NCI-H82 treated with DMSO at 0.1 percent for 48 hours (cell line): ENCODE data around the gene LCN12.
A peak's percentile ranks its signal among the peaks of the same experiment; 100 is the strongest.
"Not testable (repeated sequence)": the region's sequence is repeated elsewhere in the genome, so short reads cannot be mapped to it uniquely, and the experiment has no call there.

Experiments
- DNase-seq: peaks from one replicate; lab custom pipeline; 2025; ENCODE audit not compliant: unreplicated experiment; lab: John Stamatoyannopoulos, UW

The LCN12 gene

DNA sequence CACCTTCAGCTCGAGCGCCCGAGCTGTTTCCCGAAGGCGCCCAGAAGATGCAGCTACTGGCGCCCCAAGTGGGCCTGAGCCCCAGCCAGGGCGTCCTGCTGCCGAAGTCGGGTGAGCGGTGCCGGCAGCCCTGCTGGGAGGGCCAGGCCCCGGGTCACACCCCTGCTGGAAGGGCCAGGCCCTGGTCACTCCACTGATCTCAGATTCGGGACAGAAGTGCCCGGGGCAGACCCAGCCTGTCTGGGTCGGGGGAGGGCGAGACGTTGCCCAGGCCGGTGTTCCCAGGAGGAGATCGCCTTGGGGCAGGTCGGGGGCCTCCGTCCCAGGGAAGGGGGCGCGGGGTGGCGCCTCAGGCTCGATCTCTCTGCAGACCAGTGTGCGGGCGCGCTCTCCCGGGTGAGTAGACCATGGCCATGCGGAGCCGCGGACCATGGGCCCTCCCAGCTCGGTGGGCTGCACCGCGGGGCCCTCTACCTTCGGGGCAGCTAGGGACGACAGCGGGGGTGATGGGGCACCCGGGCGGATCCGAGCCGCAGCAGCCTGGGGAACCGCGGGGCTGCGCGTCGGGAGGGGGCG, 33.0 kb downstream of the LCN12 start:
- no peak for DNase-seq

- no peak for DNase-seq
Measured at GRCh38 chr9:136985853-136986252, 33.8 kb downstream of the LCN12 start.

GRCh38 chr9:136988872-136989271, 36.8 kb downstream of the LCN12 start:
- DNase-seq: no peak

DNA sequence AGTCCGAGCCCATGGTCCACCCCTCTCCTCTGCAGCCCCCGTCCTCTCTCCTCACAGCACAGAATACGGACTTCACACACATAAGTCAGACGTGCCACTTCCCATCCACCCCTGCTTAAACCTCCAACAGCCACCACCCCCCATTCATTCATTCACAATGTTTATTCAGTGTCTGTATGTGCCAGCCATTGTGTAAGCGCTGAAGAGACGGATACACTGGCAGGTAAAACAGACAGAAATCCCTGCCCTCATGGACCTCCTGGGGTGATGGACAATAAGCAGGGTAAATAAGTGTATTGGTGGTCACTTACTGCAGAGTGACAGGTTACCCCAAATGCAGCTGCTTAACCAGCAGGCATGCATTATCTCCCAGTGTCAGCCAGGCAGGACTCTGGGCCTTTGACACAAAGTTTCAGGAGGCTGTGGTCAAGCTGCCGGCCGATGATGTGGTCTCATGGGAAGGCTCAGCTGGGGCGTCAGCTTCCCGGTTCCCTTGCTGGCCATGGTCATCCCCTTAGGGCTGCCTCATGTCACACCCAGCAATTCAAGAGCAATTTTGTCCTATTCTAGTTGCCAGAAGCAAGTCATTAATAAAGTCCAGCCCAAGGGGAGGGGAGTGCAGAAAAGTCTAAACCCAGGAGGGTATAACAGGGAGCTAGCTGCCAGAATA, 38.3 kb downstream of the LCN12 start:
- no peak for DNase-seq

DNA sequence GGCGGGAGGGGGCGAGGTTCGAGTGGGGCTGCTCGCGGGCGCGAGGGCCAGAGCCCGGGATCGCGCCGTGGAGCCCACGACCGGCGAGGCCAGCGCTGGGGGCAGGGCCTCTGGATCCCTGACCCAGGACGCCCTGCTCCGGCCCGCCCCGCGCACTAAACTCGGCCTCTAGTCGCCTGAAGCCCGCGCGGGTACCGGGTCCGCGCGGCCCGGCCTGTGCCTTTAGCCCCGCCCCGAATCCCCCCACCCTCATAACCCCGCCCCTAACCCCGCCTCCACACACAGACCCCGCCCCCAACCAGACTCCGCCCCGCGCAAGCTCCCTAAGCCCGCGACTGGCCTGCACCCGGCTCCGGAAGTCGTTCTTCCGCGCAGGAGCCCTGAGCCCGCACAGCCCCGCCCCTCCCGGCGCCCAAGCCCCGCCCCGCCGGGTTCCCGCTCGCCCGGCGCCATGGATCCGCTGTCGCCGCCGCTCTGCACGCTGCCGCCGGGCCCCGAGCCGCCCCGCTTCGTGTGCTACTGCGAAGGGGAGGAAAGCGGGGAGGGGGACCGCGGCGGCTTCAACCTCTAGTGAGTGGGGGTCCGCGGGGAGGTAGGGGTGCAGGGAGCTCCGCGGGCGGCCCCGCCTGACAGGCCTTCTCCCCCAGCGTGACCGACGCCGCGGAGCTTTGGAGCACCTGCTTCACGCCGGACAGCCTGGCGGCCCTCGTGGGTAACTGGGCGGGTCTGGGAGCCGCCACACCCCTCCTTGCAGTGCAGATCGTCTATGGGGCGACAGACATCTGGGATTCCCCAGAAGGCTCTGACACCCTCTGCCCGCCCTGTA, 40.1 kb downstream of the LCN12 start, which contains the start of gene PAXX:
PAXX (plus strand) TSS at position 430 of the 826 bp plus-strand sequence; CDS start at position 452, 22 bp downstream.
- peak; percentile 62 for DNase-seq

DNA sequence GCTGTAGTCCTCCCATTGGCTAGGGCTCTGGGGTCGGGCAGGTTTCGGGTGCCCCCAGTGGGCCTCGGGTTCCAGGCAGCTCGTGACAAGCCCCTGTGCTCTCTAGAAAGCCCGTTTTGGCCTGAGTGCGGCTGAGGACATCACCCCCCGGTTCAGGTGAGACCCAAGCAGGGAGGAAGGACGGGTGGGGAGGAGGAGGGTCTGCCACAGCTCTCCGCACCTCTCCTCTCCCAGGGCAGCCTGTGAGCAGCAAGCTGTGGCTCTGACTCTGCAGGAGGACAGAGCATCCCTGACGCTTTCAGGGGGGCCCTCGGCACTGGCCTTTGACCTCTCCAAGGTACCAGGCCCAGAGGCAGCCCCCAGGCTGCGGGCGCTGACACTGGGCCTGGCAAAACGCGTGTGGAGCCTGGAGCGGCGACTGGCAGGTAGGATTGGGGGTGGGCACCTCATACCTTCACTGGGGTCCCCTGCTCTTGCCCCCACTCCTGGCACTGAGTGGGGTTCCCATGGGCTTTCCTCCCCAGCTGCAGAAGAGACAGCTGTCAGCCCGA, 40.8 kb downstream of the LCN12 start:
- DNase-seq: no peak

DNA sequence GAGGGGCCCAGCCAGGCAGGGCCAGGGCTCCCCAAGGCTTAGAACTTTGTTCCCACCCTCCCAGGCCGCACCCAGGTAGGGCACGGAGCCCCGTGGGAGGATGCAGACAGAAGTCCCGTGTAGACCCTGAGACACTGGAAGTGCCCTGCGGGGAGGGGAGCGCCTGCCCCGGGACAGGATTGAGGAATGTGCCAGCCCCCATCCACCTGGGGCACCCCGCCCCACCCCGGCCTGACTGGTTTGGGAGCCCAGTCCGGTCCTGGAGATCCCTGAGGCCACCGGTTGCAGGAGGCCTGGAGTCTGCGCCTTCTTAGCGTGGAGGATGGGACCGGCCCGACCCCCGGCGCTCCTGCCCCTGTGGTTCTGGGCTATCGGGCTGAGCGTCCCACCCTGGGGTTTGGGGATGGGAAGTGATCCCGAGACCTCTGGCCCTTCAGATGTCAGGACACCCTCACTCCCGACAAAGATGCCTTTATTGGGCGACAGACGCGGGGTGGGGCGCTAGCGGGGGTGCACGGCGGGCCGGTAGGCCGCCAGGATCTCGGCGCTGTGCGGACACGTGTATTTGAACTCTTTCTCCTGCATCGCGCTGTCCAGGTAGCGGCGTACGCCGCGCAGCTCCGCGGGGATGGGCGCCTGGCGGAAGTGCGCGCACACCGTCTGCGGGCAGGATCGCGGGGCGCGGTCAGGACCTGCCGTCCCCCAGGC, 42.3 kb downstream of the LCN12 start:
- DNase-seq: no peak

DNA sequence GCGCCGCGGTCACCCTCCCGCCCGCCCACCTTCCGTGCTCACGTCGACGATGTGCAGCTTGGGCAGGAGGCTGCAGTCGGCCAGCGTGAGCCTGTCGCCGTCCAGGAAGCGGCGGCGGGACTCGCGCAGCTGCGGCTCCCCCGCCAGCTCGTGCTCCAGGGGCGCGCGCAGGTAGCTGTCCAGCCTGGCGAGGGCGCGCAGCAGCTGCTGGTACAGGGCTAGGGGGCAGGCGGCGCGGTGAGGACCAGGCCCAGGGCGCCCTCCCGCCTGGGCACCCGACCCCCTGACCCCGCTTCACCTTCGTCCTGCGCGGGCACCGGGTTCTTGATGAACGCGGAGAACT, 42.8 kb downstream of the LCN12 start:
- no peak for DNase-seq

DNA sequence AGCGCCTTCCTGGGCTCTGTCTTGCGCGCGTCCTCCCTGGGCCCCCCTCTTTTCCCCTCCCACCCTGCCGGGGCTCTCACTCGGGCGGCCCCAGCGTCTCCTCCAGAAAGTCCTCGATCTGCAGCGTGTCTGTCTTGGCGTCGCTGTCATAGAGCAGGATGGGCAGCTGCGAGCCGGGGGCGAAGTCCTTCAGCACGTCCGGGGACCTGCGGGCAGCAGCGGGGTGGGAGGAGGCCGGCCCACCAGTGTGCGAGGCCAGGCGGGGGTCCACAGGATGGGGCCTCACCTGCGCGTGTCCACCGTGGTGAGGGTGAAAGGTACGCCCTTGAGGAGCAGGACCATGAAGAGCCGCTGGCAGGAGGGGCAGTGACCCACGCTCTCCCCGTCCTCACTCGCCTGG, 43.3 kb downstream of the LCN12 start:
- DNase-seq: no peak

GRCh38 chr9:136995772-136996311, 43.8 kb downstream of the LCN12 start:
- DNase-seq: no peak

- no peak for DNase-seq
Measured at GRCh38 chr9:136996361-136997292, 44.6 kb downstream of the LCN12 start, which contains the start of gene CLIC3. TSS of gene CLIC3 (minus strand) at chr9:136996568. CDS start at chr9:136996543, 25 bp downstream.

DNA sequence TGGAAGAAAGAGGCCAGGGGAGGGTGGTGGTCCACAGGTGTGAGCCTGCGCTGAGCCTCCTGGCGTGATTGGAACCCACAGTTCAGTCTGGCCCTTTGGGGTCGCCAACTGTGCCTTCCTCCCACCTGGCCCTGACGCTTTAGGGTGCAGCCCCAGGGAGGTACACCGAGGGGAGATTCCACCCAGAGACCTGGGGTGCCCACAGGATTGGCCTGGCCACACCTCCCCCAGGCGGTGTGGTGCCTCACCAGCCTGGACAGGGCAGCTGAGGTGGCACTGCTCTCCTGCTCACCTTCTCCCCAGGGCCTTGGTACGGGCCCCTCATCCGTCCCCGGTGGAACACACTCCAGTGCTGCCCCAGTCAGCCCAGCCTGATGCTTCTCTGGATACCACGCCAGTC, 45.3 kb downstream of the LCN12 start:
- DNase-seq: no peak

DNA sequence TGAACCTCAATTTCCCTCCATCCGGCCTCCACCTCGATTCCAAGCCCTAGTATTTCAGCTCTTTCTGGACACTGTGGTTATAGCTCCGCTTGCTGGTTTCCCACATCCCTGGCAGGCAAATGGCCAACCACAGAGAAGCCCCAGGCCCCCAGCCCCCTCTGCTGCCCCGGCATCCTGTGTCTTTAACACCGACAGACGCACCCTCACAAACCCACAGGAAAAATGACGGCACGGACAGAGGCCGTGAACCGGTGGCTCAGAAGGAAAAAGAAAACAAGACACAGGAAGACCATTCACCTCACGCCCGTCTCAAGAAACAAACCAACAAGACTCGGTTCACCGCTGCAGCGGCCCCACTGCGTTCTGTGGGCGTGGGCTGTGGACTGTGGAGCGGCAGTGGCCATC, 45.8 kb downstream of the LCN12 start:
- DNase-seq: no peak

- no peak for DNase-seq
Measured at GRCh38 chr9:137000177-137000930, 48.3 kb downstream of the LCN12 start.

DNA sequence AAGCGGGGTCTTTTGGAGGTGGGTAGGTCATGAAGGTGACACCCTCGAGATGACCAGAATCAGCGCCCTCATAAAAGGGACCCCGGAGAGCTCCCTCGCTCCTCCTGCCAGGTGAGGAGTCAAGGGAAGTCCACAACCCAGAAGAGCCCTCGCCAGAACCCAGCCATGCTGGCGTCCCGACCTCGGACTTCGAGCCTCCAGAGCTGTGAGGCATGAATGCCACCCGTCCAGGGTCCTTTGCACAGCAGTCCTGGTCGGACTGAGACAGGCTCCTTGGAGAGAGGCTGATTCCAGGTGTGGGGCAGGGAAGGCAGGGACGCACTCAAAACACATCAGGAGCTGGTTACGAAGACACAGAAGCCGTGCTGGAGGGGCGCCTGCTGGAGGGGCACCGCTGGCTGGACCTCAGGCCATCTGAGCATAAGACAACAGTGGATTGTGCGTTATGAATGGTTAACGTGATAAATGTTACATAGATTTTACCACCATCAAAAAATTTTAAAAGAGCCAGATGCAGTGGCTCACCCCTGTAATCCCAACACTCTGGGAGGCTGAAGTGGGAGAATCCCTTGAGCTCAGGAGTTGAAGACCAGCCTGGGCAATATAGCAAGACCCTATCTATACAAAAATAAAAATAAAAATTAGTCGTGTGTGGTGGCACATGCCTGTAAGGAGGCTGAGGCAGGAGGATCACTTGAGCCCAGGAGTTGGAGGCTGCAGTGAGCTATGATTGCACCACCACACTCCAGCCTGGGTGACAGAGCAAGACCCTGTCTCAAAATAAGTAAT, 50.0 kb downstream of the LCN12 start:
- DNase-seq: no peak

GRCh38 chr9:137002646-137003041, 50.6 kb downstream of the LCN12 start:
- DNase-seq: no peak

- not testable (repeated sequence) for DNase-seq
Measured at GRCh38 chr9:137004285-137004684, 52.2 kb downstream of the LCN12 start.
